Cardiac fibroblast (primary cell): Measurements from ENCODE around the gene KRT4.

Experiments
- DNase-seq, 2 donors: peaks; one replicate each; pipeline versions ENCODE4 v3.0.0 to v3.0.0-alpha.2; 2010; ENCODE audit warnings: low read depth in 2 of 2
- H3K4me3 ChIP-seq, 2 donors: replicated peaks in 1 of 2; 1 replicate in 1 of 2; 2 replicates in 1 of 2; pipeline ENCODE4 v1.5.1; 2011; ENCODE audit warnings: low read depth in 2 of 2, low read length in 2 of 2, mild to moderate bottlenecking in 2 of 2, moderate library complexity in 1 of 2
- CTCF ChIP-seq: IDR thresholded peaks from one replicate; pipeline ENCODE4 v1.5.1; 2011; ENCODE audit warnings: low read depth, mild to moderate bottlenecking, low read length, inconsistent platforms

The KRT4 gene

GRCh38 chr12:52812749-52813148 is 1.2 kb downstream of the KRT4 start:
- no peak for TF ChIP-seq CTCF
- DNase-seq: no peak
- H3K4me3 ChIP-seq: no peak overlapping the region

GRCh38 chr12:52812073-52812400 is 1.9 kb downstream of the KRT4 start:
- no peak overlapping the region for H3K4me3 ChIP-seq
- TF ChIP-seq CTCF: no peak
- no peak for DNase-seq

- H3K4me3 ChIP-seq: no peak overlapping the region
- no peak for TF ChIP-seq CTCF
- DNase-seq: no peak
Measured at GRCh38 chr12:52811191-52812072, 2.5 kb downstream of the KRT4 start.

- no peak for DNase-seq
- no peak for TF ChIP-seq CTCF
- no peak overlapping the region for H3K4me3 ChIP-seq
Measured at GRCh38 chr12:52810554-52810953, 3.4 kb downstream of the KRT4 start.

- DNase-seq: no peak
- TF ChIP-seq CTCF: no peak
- H3K4me3 ChIP-seq: no peak overlapping the region
Measured at GRCh38 chr12:52809166-52809565, 4.8 kb downstream of the KRT4 start.

GRCh38 chr12:52808573-52809160 is 5.2 kb downstream of the KRT4 start:
- no peak for DNase-seq
- no peak overlapping the region for H3K4me3 ChIP-seq

More at GRCh38 chr12:52808573-52809160, 5.2 kb downstream of the KRT4 start:
- no peak for TF ChIP-seq CTCF
